GM12865 (cell line): ENCODE results near the gene CDK5R1.

Experiments
- DNase-seq: peaks from one replicate; pipeline ENCODE4 v3.0.0; 2010; ENCODE audit warnings: low read depth
- H3K4me3 ChIP-seq: 2 replicates; pipeline ENCODE4 v1.5.1; 2011; ENCODE audit warnings: mild to moderate bottlenecking, low read depth, low read length, control low read depth
- CTCF ChIP-seq: IDR thresholded peaks from 2 replicates; pipeline ENCODE4 v1.5.1; 2011; ENCODE audit warnings: low read length, control low read depth, low read depth, inconsistent platforms; ENCODE audit not compliant: insufficient read depth; ENCODE audit errors: missing control alignments

Gene CDK5R1

DNA sequence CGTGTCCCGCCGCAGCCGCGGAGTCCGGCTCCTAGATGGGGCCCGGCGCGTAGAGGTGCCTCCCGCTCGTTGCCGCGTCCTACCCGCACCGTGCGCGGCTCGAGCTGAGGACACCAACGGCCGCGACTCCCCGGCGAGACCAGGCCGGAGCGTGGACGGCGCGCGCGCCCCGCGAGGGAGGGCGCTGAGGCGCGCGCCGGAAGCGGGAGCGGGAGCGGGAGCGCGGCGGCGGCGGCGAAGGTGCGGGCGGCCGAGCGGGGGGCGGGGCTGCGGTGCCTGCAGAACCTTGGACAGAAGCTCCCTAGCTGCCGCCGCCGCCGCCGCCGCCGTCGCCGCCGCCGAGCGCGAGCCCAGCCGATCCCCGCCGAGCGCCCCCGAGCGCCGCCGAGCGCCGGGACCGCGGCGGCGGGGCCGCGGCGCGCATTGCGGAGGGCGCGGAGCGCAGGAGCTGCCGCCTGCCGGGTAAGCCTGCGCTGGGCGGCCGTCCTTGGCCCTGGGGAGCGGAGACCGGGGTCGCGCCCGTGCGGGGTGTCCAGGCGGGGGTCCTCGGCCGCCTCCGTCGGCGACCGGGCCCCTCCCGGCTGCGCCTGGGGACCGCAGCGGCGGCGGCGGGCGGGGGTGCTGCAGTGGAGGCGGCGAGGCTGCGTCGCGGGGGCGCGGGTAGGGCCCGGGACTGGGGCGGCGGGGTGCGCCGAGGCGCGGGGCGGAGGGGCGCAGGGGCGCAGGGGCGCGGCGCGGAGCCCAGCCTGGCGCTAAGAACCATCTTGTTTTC is at the start of gene CDK5R1:
CDK5R1 (plus strand) TSS at position 293 of the 772 bp plus-strand sequence. CDS start 628 bp downstream, outside the sequence.
- peak within 1 kb of the TSS; percentile 47 for H3K4me3 ChIP-seq
- DNase-seq = peak; percentile 83
- TF ChIP-seq CTCF = no peak

DNA sequence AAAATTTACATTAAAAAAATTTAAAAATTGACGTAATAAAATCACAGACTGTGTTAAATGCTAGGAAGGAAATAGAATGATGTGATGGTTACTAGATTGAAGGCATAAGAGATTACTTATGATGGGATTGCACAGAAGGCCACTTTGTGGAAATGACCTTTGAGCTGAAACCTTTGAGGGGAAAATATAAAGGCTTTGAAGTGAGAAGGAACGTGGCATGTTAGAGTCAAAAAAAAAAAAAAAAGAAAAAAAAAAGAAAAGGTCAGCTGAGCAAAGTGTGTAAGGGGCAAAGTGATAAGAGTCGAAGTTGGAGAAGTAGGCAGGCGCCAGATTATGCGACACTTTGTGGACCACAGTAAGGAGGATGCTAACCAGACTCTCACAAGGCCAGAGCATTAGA is 46.1 kb upstream of the CDK5R1 start:
- no peak for DNase-seq
- no peak for TF ChIP-seq CTCF
- H3K4me3 ChIP-seq = no peak overlapping the region

DNA sequence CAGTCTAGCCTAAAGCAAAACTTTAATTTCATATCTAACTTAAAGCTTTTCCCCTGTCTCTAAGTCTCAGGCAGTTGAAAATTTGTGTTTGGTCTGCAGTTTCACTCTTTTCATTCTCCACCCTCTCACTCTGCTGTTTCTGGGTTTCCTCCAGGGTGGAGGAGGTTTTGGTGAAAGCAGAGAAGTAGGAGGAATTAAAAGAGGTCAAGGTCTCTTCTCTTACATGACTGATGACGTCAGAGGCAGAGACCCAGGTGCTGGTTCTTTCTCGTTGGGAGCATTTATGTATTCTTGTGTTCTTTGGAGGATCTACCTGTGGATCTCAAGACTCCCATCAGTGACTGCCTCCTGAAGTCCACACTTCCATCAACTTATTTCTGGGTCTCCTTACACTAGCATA is 44.9 kb upstream of the CDK5R1 start:
- no peak overlapping the region for H3K4me3 ChIP-seq
- no peak for TF ChIP-seq CTCF
- DNase-seq = no peak

DNA sequence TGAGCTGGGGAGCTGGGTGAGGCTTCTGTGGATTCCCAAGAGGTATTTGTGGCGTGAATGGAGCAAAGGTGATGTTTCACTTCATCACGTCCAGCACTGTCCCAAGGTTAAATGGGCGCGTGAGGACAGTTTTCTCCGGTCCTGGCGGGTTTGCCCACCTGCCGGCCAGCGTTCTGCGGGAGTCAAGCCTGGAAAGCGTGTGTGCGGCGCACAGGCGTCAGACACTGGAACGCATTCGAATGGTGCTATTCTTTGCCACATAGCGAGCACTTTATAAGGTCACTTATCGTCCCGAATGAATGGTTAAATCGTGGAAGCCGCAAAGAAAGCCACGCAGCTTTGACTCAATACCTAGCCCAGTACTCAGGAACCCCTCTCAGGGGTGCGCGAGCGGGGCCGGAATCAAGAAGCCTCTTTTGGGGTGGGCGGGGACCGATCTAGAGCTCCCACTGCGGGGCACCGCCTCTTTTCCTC is 42.9 kb upstream of the CDK5R1 start:
- DNase-seq = no peak
- peak overlapping the region; percentile 91 for H3K4me3 ChIP-seq
- TF ChIP-seq CTCF = no peak

- DNase-seq = peak; percentile 98
- peak within 1 kb of the TSS; percentile 91 for H3K4me3 ChIP-seq
- peak; percentile 90 for TF ChIP-seq CTCF
These were observed 42.3 kb upstream of the CDK5R1 start, which contains the start of gene PSMD11 for GRCh38 chr17:32444301-32445073. PSMD11 (plus strand) TSS chr17:32444510; CDS start chr17:32444524, 14 bp downstream.

GRCh38 chr17:32445074-32445415 is 41.7 kb upstream of the CDK5R1 start:
- H3K4me3 ChIP-seq = peak overlapping the region; percentile 91
- no peak for TF ChIP-seq CTCF
- peak; percentile 32 for DNase-seq
